Measurements from ENCODE around the gene DERL2. TPM values are rescaled to one million over a fixed set of nuclear protein-coding genes. Genes with fewer than 3 reads are reported as not detected.

The DERL2 gene
- 54.9 and 64.4 TPM in 2 replicates for polyA plus RNA-seq
- polyA minus RNA-seq: 72.1 and 73.3 TPM in 2 replicates

DNA sequence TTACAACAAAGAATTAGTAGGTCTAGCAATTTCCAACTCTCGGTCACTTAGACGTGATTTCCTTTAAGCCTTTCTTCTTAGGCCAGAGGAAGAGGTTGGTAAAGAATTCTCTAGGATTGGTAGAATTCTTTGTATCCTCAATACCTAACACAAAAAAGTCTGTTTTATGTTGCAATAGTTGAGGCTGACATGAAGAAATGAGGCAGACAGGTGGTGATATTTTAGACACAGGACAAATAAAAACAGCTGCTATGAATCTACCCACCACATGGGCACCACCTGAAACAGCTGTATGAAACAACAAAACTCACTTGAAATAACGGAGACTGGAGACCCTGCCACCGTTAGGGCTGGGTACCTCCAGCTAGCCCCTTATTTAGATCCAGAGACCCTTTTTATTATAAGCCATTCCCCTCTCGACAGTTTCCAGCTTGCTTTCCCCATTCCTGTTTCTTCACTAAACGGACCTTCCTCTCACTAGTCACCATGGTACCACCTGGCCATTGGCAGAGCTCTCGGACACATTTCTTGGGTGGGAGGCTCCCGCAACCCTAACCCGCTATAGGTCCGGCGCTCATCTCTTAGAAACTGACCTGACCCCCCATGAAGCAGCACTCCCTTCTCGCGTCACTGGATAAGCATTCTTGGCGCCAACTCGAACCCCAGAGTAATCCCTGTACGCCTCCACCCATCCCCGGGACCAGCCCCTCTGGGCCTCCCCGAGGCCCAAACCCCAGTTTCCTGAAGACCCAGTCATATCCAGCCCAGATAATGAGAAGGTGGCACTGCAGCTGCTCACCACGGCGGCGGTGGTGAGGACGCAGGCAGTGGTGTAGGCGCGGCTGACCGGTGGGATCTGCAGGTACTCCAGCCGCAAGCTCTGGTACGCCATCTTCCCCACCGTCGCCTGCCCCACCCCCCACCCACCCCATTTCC, at the start of gene DERL2:
DERL2 (minus strand) TSS at position 909 of the 936 bp plus-strand sequence; CDS start at position 892, 17 bp downstream.
- Histone ChIP-seq H3K36me3 (ENCODE audit: insufficient read depth, low read length) (peaks cover 16% of the 10 kb centered on the region), H3K27me3 (ENCODE audit: insufficient read depth, low read depth, low read length) (no peaks in the 10 kb centered on the region), H3K9me3 (ENCODE audit: low read length) (no peaks in the 10 kb centered on the region), H2AFZ (ENCODE audit: low read depth, low read length) (peak within 1 kb of the TSS; percentile 76), H4K20me1 (ENCODE audit: insufficient read depth) (no peaks in the 10 kb centered on the region), H3K9ac (ENCODE audit: low read length) (peak within 1 kb of the TSS; percentile 93), H3K9me2 (ENCODE audit: insufficient read depth, low read length) (no peaks in the 10 kb centered on the region), H3K4me2 (ENCODE audit: low read length) (peak within 1 kb of the TSS; percentile 88), H3K27ac (ENCODE audit: low read length) (peak within 1 kb of the TSS; percentile 89), H3K4me3 (ENCODE audit: low read length) (peak within 1 kb of the TSS; percentile 89), H3K79me2 (replicated peaks; ENCODE audit: insufficient read depth, low read length) (peaks cover 48% of the 10 kb centered on the region), H3F3A (ENCODE audit: insufficient read depth, low read length, poor library complexity, severe bottlenecking) (no peaks in the 10 kb centered on the region)
- TF ChIP-seq POLR2AphosphoS5 (IDR thresholded peaks at IDR 0.05): peak; percentile 80
- TF ChIP-seq RAD21 (conservative IDR thresholded peaks at IDR 0.05): peak; percentile 10
- TF ChIP-seq, protein P1, sequence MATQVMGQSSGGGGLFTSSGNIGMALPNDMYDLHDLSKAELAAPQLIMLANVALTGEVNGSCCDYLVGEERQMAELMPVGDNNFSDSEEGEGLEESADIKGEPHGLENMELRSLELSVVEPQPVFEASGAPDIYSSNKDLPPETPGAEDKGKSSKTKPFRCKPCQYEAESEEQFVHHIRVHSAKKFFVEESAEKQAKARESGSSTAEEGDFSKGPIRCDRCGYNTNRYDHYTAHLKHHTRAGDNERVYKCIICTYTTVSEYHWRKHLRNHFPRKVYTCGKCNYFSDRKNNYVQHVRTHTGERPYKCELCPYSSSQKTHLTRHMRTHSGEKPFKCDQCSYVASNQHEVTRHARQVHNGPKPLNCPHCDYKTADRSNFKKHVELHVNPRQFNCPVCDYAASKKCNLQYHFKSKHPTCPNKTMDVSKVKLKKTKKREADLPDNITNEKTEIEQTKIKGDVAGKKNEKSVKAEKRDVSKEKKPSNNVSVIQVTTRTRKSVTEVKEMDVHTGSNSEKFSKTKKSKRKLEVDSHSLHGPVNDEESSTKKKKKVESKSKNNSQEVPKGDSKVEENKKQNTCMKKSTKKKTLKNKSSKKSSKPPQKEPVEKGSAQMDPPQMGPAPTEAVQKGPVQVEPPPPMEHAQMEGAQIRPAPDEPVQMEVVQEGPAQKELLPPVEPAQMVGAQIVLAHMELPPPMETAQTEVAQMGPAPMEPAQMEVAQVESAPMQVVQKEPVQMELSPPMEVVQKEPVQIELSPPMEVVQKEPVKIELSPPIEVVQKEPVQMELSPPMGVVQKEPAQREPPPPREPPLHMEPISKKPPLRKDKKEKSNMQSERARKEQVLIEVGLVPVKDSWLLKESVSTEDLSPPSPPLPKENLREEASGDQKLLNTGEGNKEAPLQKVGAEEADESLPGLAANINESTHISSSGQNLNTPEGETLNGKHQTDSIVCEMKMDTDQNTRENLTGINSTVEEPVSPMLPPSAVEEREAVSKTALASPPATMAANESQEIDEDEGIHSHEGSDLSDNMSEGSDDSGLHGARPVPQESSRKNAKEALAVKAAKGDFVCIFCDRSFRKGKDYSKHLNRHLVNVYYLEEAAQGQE (IDR thresholded peaks at IDR 0.05; ENCODE audit: borderline replicate concordance): no peak

- Histone ChIP-seq H3K4me2 (ENCODE audit: low read length) (no peak overlapping the region), H3K27ac (ENCODE audit: low read length) (no peak overlapping the region), H3K79me2 (replicated peaks; ENCODE audit: insufficient read depth, low read length) (no peaks in the 10 kb centered on the region), H3K27me3 (ENCODE audit: insufficient read depth, low read depth, low read length) (no peaks in the 10 kb centered on the region), H4K20me1 (ENCODE audit: insufficient read depth) (no peaks in the 10 kb centered on the region), H3K9me2 (ENCODE audit: insufficient read depth, low read length) (no peaks in the 10 kb centered on the region), H3K4me3 (ENCODE audit: low read length) (no peak overlapping the region), H2AFZ (ENCODE audit: low read depth, low read length) (no peak overlapping the region), H3F3A (ENCODE audit: insufficient read depth, low read length, poor library complexity, severe bottlenecking) (no peaks in the 10 kb centered on the region), H3K9me3 (ENCODE audit: low read length) (no peaks in the 10 kb centered on the region), H3K36me3 (ENCODE audit: insufficient read depth, low read length) (no peaks in the 10 kb centered on the region), H3K9ac (ENCODE audit: low read length) (no peak overlapping the region)
- TF ChIP-seq, protein P1 (IDR thresholded peaks at IDR 0.05; ENCODE audit: borderline replicate concordance): no peak
- TF ChIP-seq SMC3 (conservative IDR thresholded peaks at IDR 0.05; ENCODE audit: poor library complexity) (no peak), RAD21 (conservative IDR thresholded peaks at IDR 0.05) (no peak), EZH2 (IDR thresholded peaks at IDR 0.05; ENCODE audit: borderline replicate concordance, insufficient read depth, low read length, poor library complexity, severe bottlenecking) (no peak), EP300 (conservative IDR thresholded peaks at IDR 0.05; ENCODE audit: poor library complexity, severe bottlenecking) (no peak), TAF1 (IDR thresholded peaks at IDR 0.05; ENCODE audit: low read depth) (no peak), POLR2AphosphoS5 (IDR thresholded peaks at IDR 0.05) (no peak), MXI1 (conservative IDR thresholded peaks at IDR 0.05; ENCODE audit: poor library complexity, severe bottlenecking) (no peak)
- TF ChIP-seq, protein P2, sequence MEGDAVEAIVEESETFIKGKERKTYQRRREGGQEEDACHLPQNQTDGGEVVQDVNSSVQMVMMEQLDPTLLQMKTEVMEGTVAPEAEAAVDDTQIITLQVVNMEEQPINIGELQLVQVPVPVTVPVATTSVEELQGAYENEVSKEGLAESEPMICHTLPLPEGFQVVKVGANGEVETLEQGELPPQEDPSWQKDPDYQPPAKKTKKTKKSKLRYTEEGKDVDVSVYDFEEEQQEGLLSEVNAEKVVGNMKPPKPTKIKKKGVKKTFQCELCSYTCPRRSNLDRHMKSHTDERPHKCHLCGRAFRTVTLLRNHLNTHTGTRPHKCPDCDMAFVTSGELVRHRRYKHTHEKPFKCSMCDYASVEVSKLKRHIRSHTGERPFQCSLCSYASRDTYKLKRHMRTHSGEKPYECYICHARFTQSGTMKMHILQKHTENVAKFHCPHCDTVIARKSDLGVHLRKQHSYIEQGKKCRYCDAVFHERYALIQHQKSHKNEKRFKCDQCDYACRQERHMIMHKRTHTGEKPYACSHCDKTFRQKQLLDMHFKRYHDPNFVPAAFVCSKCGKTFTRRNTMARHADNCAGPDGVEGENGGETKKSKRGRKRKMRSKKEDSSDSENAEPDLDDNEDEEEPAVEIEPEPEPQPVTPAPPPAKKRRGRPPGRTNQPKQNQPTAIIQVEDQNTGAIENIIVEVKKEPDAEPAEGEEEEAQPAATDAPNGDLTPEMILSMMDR (IDR thresholded peaks at IDR 0.05; ENCODE audit: poor library complexity, severe bottlenecking): no peak
These were observed 49.5 kb upstream of the DERL2 start for GRCh38 chr17:5535436-5535835.
